Panc1 (cell line): ENCODE results near the gene CUX1.

Source experiments
- CTCF ChIP-seq: fragments of 450-650 bp; IDR thresholded peaks from 2 replicates; pipeline ENCODE4 v1.5.1; 2017; ENCODE audit warnings: mild to moderate bottlenecking
- POLR2AphosphoS5 ChIP-seq: IDR thresholded peaks from 2 replicates; pipeline ENCODE4 v1.6.1; 2012; ENCODE audit warnings: mild to moderate bottlenecking, low read depth, low read length, moderate library complexity
- REST ChIP-seq, 2 experiments: IDR thresholded peaks; 2 replicates each; pipeline ENCODE4 v1.6.1; 2011 to 2012; ENCODE audit warnings: low read depth in 2 of 2, control low read depth in 1 of 2, low read length in 1 of 2, mild to moderate bottlenecking in 1 of 2, moderate library complexity in 1 of 2; ENCODE audit not compliant: insufficient read depth in 1 of 2
- SIN3A ChIP-seq: IDR thresholded peaks from 2 replicates; pipeline ENCODE4 v1.6.1; 2012; ENCODE audit warnings: low read depth, mild to moderate bottlenecking, low read length, moderate library complexity, borderline replicate concordance; ENCODE audit not compliant: insufficient read depth
- TCF7L2 ChIP-seq: IDR thresholded peaks from 2 replicates; pipeline ENCODE4 v1.6.1; 2011; ENCODE audit warnings: mild to moderate bottlenecking, low read depth, low read length, inconsistent platforms

GRCh38 chr7:102198417-102198956, 381.1 kb downstream of the CUX1 start:
- TF ChIP-seq CTCF = no peak
- no peak for TF ChIP-seq SIN3A
- no peak for TF ChIP-seq POLR2AphosphoS5
- no peak for TF ChIP-seq REST (IDR thresholded peaks at IDR 0.05; ENCODE audit: insufficient read depth in 1 of 2, low read depth in 2 of 2, low read length in 1 of 2)
- TF ChIP-seq TCF7L2 = no peak
